ENCODE measurements around the gene C11orf52. TPM values are rescaled to one million over a fixed set of nuclear protein-coding genes. Genes with fewer than 3 reads are reported as not detected.

Gene C11orf52
- total RNA-seq = under 1 TPM in 1 of 2 donors, not detected in 1; 0.88 TPM
- polyA plus RNA-seq (ENCODE audit: insufficient read length in 2 of 2) = under 1 TPM; 0.46 to 0.81 TPM
- long read RNA-seq, donor 1 = 0 reads
- long read RNA-seq, donor 2 = 0 reads
- long read RNA-seq, donor 3, partial matches to known transcripts = 0 of 1 reads
- long read RNA-seq, donor 3, other reads (novel, unspliced or antisense) = 0 of 1 reads
- long read RNA-seq, donor 4, transcript C11orf52-201 (4 exons, 1,141 nt) = major isoform, 9 of 9 reads
- long read RNA-seq, donor 4, partial matches to known transcripts = 0 of 9 reads
- long read RNA-seq, donor 4, other reads (novel, unspliced or antisense) = 0 of 9 reads

DNA sequence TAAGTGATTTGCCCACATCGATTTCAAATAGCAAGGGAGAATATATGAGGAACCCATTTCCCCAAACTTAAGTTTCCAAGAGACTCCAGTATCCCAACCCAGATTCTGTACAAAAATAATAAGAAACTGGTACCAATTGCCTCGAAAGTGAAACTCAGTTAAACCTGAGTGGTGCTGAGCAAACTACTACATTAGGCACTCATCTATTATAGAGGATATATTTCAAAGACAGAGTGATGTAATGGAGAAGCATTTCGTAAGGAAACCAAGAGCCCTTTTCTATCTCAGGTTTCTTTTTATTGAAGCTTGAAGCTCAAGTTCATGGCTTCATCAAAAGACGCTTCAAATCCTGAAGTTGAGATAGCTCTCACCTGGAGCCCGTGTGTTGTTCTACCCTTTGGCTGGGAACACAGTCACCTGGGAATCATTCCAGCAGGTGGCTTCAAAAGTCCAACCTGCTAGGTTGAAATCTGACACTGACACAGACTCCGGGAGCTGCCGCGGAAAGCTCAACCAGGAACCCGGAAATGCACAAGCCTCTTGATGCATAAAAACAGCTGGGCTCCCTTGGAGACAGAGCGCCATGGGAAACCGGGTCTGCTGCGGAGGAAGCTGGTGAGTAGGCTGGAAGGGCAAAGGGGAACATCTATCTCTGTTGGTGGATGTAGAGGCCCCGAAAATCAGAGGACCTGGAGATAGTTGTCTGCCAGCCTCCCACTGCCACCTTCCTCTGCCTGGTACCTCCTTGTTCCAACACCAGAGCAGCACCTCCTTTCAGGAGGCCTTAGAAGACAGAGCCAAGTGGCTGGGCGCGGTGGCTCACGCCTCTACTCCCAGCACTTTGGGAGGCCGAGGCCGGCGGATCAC is at the start of gene C11orf52:
C11orf52 (plus strand) TSS at position 524 of the 867 bp plus-strand sequence; CDS start at position 584, 60 bp downstream.
- Histone ChIP-seq H3K4me3 (ENCODE audit: low read depth, low read length) (no peak within 1 kb of the TSS), H3K4me1 (ENCODE audit: control insufficient read depth, insufficient read depth, low read length) (peaks cover 13% of the 10 kb centered on the region), H3K9me3 (ENCODE audit: control insufficient read depth, insufficient read depth, low read length) (no peaks in the 10 kb centered on the region), H3K27me3 (ENCODE audit: control insufficient read depth, insufficient read depth, low read length) (no peaks in the 10 kb centered on the region), H3K27ac (ENCODE audit: low read depth, low read length) (no peak within 1 kb of the TSS), H3K36me3 (ENCODE audit: control insufficient read depth, insufficient read depth, low read length) (no peaks in the 10 kb centered on the region)
- WGBS (ENCODE audit: insufficient coverage) = 16% methylated on average over 9 of the region's 19 CpGs
- DNase-seq (ENCODE audit: low read depth in 4 of 6, low spot score in 6 of 6) = peak in 1 of 6 donors; percentile 10

- no peaks in the 10 kb centered on the region for H3K9me3 ChIP-seq (ENCODE audit: control insufficient read depth, insufficient read depth, low read length)
- no peaks in the 10 kb centered on the region for H3K27me3 ChIP-seq (ENCODE audit: control insufficient read depth, insufficient read depth, low read length)
- H3K4me1 ChIP-seq (ENCODE audit: control insufficient read depth, insufficient read depth, low read length) = no peaks in the 10 kb centered on the region
- no peak for DNase-seq (ENCODE audit: low read depth in 4 of 6, low spot score in 6 of 6)
- no CpG with 5 or more reads among the region's 1 CpG for WGBS (ENCODE audit: insufficient coverage)
- peaks cover 11% of the 10 kb centered on the region for H3K36me3 ChIP-seq (ENCODE audit: control insufficient read depth, insufficient read depth, low read length)
- H3K27ac ChIP-seq (ENCODE audit: low read depth, low read length) = no peak overlapping the region
- H3K4me3 ChIP-seq (ENCODE audit: low read depth, low read length) = no peak overlapping the region
Measured at GRCh38 chr11:111870113-111870512, 48.6 kb upstream of the C11orf52 start.

- H3K36me3 ChIP-seq (ENCODE audit: control insufficient read depth, insufficient read depth, low read length) = peaks cover 11% of the 10 kb centered on the region
- peak overlapping the region; percentile 87 for H3K27ac ChIP-seq (ENCODE audit: low read depth, low read length)
- H3K4me1 ChIP-seq (ENCODE audit: control insufficient read depth, insufficient read depth, low read length) = no peaks in the 10 kb centered on the region
- no peaks in the 10 kb centered on the region for H3K27me3 ChIP-seq (ENCODE audit: control insufficient read depth, insufficient read depth, low read length)
- H3K4me3 ChIP-seq (ENCODE audit: low read depth, low read length) = peak overlapping the region; percentile 79
- peak in 1 of 6 donors; percentile 10 for DNase-seq (ENCODE audit: low read depth in 4 of 6, low spot score in 6 of 6)
- no peaks in the 10 kb centered on the region for H3K9me3 ChIP-seq (ENCODE audit: control insufficient read depth, insufficient read depth, low read length)
Measured at GRCh38 chr11:111870522-111870885, 48.2 kb upstream of the C11orf52 start.

DNA sequence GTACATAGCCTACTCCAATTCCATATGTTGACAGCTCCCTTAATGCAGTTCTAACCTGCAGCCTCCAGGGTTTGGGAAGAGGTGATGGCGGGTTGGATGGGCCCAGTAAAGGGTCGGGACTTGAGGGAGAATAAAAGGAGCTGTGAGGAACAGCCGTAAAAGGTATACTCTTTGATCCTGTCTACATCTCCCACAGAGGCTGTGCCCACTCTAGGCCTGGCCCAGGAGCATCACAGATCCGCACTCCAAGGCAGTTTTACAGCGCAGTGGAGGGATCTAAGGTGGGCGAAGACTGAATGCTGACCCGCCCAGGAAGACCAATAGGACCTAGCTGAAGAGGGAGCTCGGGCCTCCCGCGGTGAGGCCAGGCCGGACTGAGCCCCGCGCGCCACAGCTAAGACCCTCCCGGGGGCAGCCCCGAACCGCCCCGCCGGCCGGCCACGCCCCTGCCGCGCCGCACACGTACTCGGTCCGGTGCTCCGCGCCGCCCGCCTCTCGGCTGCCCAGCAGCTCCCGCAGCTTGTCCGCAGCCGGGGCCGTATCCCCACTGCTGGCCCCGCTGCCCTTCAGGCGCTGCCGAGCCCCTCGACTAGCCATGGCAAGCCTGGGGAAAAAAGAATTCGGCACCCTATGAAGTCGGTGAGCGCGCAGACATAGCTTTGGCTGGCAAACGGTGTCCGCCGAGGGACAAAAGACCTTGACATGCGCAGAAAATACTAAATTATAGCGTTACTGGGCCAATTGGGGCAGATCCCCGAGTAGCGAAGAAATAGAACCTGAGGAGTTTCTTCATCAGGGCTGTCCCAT is 47.6 kb upstream of the C11orf52 start, which contains the start of gene ALG9:
ALG9 (minus strand) TSS at position 696 of the 807 bp plus-strand sequence; CDS start at position 597, 99 bp downstream.
- Histone ChIP-seq H3K27me3 (ENCODE audit: control insufficient read depth, insufficient read depth, low read length) (no peaks in the 10 kb centered on the region), H3K4me1 (ENCODE audit: control insufficient read depth, insufficient read depth, low read length) (no peaks in the 10 kb centered on the region), H3K4me3 (ENCODE audit: low read depth, low read length) (peak within 1 kb of the TSS; percentile 79), H3K36me3 (ENCODE audit: control insufficient read depth, insufficient read depth, low read length) (peaks cover 8% of the 10 kb centered on the region), H3K27ac (ENCODE audit: low read depth, low read length) (peak within 1 kb of the TSS; percentile 87), H3K9me3 (ENCODE audit: control insufficient read depth, insufficient read depth, low read length) (no peaks in the 10 kb centered on the region)
- peak; percentile 77 to 95 (median 80) for DNase-seq (ENCODE audit: low read depth in 4 of 6, low spot score in 6 of 6)
- 0% methylated on average over 48 of the region's 51 CpGs for WGBS (ENCODE audit: insufficient coverage)

DNA sequence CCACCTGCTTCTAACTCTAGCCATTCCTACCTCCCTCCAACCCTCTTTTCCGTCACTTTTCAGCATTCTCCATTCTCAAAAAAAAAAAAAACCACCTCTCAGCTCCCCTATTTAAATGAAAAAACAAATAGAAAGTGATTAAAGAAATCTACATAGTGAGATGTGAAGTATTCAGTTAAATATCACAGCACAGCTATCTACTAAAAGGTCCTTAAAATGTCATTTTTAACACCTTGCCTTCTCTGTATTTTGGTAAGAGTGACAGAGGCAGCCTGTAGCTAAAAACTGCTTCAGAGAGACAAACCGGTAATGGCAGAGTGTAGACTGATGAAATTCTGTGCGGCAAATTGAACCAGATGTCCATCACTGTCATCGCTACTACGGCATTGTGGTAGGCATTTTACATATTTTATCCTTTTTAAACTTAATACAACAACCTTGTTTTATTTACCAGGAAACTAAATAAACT is 47.0 kb upstream of the C11orf52 start:
- Histone ChIP-seq H3K27ac (ENCODE audit: low read depth, low read length) (peak overlapping the region; percentile 87), H3K36me3 (ENCODE audit: control insufficient read depth, insufficient read depth, low read length) (peaks cover 3% of the 10 kb centered on the region), H3K4me3 (ENCODE audit: low read depth, low read length) (peak overlapping the region; percentile 79), H3K27me3 (ENCODE audit: control insufficient read depth, insufficient read depth, low read length) (no peaks in the 10 kb centered on the region), H3K9me3 (ENCODE audit: control insufficient read depth, insufficient read depth, low read length) (no peaks in the 10 kb centered on the region), H3K4me1 (ENCODE audit: control insufficient read depth, insufficient read depth, low read length) (no peaks in the 10 kb centered on the region)
- DNase-seq (ENCODE audit: low read depth in 4 of 6, low spot score in 6 of 6) = peak in 1 of 6 donors; percentile 4
- WGBS (ENCODE audit: insufficient coverage) = 20% methylated on average over 1 of the region's 5 CpGs

- Histone ChIP-seq H3K4me1 (ENCODE audit: control insufficient read depth, insufficient read depth, low read length) (no peaks in the 10 kb centered on the region), H3K4me3 (ENCODE audit: low read depth, low read length) (peak overlapping the region; percentile 93), H3K27ac (ENCODE audit: low read depth, low read length) (peak overlapping the region; percentile 96), H3K9me3 (ENCODE audit: control insufficient read depth, insufficient read depth, low read length) (no peaks in the 10 kb centered on the region), H3K27me3 (ENCODE audit: control insufficient read depth, insufficient read depth, low read length) (no peaks in the 10 kb centered on the region), H3K36me3 (ENCODE audit: control insufficient read depth, insufficient read depth, low read length) (no peaks in the 10 kb centered on the region)
- 1% methylated on average over 11 of the region's 13 CpGs for WGBS (ENCODE audit: insufficient coverage)
- DNase-seq (ENCODE audit: low read depth in 4 of 6, low spot score in 6 of 6) = peak in 1 of 6 donors; percentile 9
Measured at GRCh38 chr11:111878385-111878848, 40.3 kb upstream of the C11orf52 start.

DNA sequence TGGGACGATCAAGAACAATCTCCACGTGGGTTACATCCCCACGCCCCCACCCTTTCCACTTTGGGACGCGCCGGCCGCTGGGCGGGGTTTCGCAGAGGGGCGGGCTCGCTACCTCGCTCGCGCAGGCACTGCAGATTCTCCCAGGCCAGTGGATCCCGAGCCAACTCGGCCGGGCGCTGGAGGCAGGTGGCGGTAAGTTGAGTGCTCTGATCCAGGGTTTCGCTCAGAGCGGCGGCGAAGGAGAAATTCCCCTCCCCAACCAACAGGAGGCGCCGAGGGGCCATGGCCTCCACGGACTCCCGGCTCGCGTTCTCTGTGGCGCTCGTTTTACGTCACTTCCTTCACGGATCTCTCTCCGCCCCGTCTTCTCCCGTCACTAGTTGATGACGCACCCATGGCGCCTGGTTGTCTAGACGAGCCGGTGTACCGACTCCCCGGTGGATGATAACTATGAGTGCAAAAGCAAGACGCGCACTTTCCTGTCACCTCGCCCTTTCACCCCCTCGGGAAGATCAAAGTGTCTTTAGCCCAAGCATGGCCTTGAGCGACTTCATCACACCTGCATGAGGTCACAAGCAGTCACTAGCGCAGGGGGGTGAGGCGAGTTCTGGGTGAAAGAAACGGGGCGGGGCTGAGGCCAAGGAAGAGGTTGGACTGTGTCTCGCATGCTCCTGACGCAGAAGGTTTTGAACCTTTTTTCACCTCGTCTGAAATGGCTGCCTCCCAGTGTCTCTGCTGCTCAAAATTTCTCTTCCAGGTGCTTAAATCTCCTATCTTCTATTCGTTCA is 39.7 kb upstream of the C11orf52 start, which contains the start of the genes CFAP68 and FDXACB1:
CFAP68 (plus strand) TSS at position 693 of the 788 bp plus-strand sequence; CDS start at position 713, 20 bp downstream.
FDXACB1 (minus strand) TSS at position 317 of the 788 bp plus-strand sequence; CDS start at position 284, 33 bp downstream.
- peak within 1 kb of the TSS; percentile 93 for H3K4me3 ChIP-seq (ENCODE audit: low read depth, low read length)
- DNase-seq (ENCODE audit: low read depth in 4 of 6, low spot score in 6 of 6) = peak; percentile 95 to 99 (median 97)
- peak within 1 kb of the TSS; percentile 96 for H3K27ac ChIP-seq (ENCODE audit: low read depth, low read length)
- no peaks in the 10 kb centered on the region for H3K9me3 ChIP-seq (ENCODE audit: control insufficient read depth, insufficient read depth, low read length)
- no peaks in the 10 kb centered on the region for H3K36me3 ChIP-seq (ENCODE audit: control insufficient read depth, insufficient read depth, low read length)
- H3K27me3 ChIP-seq (ENCODE audit: control insufficient read depth, insufficient read depth, low read length) = no peaks in the 10 kb centered on the region
- under 1% methylated on average over 49 of the region's 55 CpGs for WGBS (ENCODE audit: insufficient coverage)
- no peaks in the 10 kb centered on the region for H3K4me1 ChIP-seq (ENCODE audit: control insufficient read depth, insufficient read depth, low read length)

DNA sequence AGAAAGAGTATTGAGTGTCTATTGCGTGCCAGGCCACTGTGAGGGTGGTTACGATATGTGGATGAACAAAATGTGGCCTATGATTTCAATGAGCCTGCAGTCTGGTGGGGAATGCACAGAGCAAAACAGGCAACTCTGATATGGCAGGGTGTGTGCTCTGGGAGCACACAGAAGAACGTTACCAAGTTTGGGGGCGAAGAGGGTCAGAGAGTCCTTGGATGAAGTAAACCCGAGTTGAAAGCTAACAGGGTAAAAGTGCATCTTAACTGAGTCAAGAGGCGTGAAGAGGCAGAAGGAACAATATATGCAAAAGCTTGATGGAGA is 39.1 kb upstream of the C11orf52 start:
- Histone ChIP-seq H3K36me3 (ENCODE audit: control insufficient read depth, insufficient read depth, low read length) (no peaks in the 10 kb centered on the region), H3K4me1 (ENCODE audit: control insufficient read depth, insufficient read depth, low read length) (no peaks in the 10 kb centered on the region), H3K9me3 (ENCODE audit: control insufficient read depth, insufficient read depth, low read length) (no peaks in the 10 kb centered on the region), H3K27me3 (ENCODE audit: control insufficient read depth, insufficient read depth, low read length) (no peaks in the 10 kb centered on the region), H3K27ac (ENCODE audit: low read depth, low read length) (peak overlapping the region; percentile 96), H3K4me3 (ENCODE audit: low read depth, low read length) (peak overlapping the region; percentile 93)
- no peak for DNase-seq (ENCODE audit: low read depth in 4 of 6, low spot score in 6 of 6)
- WGBS (ENCODE audit: insufficient coverage) = 49% methylated on average over 6 of the region's 6 CpGs

All from spinal cord (tissue), 10 donors.